ENCODE data around the gene IGFBP7. TPM values are rescaled to one million over a fixed set of nuclear protein-coding genes. Genes with fewer than 3 reads are reported as not detected.

Gene IGFBP7
- total and polyA plus RNA-seq, 4 donors = 67.9 to 351 (median 127) TPM

- H3K36me3 ChIP-seq (ENCODE audit: control insufficient read depth, insufficient read depth, low read length) = no peaks in the 10 kb centered on the region
- 69% methylated on average over 5 of the region's 6 CpGs for WGBS (ENCODE audit: insufficient coverage)
- no peak overlapping the region for H3K27ac ChIP-seq (ENCODE audit: low read depth, low read length)
Observed at GRCh38 chr4:57040510-57040909, 69.7 kb downstream of the IGFBP7 start.

DNA sequence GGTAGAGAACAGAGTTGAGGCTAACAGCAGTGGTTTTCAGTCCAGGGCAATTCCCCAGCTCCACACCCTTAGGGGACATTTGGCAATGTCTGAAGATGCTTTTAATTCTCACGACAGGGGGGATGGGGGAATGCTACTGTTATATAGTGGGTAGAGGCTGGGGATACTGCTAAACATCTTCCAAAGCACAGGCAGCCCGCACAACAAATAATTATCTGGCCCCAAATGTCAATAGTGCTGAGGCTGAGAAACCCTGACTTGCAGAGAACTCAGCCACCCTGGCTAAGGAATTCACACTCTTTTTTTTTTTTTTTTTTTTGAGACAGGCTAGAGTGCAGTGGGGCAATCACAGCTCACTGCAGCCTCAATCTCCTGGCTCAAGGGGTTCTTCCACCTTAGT is 70.8 kb downstream of the IGFBP7 start:
- DNase-seq (ENCODE audit: low read depth in 4 of 6, low spot score in 6 of 6) = no peak
- peaks cover 2% of the 10 kb centered on the region for H3K27me3 ChIP-seq (ENCODE audit: control insufficient read depth, insufficient read depth, low read length)
- WGBS (ENCODE audit: insufficient coverage) = no CpG with 5 or more reads among the region's 2 CpGs
- no peaks in the 10 kb centered on the region for H3K36me3 ChIP-seq (ENCODE audit: control insufficient read depth, insufficient read depth, low read length)
- no peak overlapping the region for H3K4me3 ChIP-seq (ENCODE audit: low read depth, low read length)
- no peaks in the 10 kb centered on the region for H3K9me3 ChIP-seq (ENCODE audit: control insufficient read depth, insufficient read depth, low read length)
- H3K4me1 ChIP-seq (ENCODE audit: control insufficient read depth, insufficient read depth, low read length) = peaks cover 21% of the 10 kb centered on the region
- no peak overlapping the region for H3K27ac ChIP-seq (ENCODE audit: low read depth, low read length)

More at GRCh38 chr4:57040510-57040909, 69.7 kb downstream of the IGFBP7 start:
- peak in 1 of 6 donors; percentile 23 for DNase-seq (ENCODE audit: low read depth in 4 of 6, low spot score in 6 of 6)
- H3K4me1 ChIP-seq (ENCODE audit: control insufficient read depth, insufficient read depth, low read length) = peaks cover 21% of the 10 kb centered on the region
- no peaks in the 10 kb centered on the region for H3K9me3 ChIP-seq (ENCODE audit: control insufficient read depth, insufficient read depth, low read length)
- peaks cover 2% of the 10 kb centered on the region for H3K27me3 ChIP-seq (ENCODE audit: control insufficient read depth, insufficient read depth, low read length)
- H3K4me3 ChIP-seq (ENCODE audit: low read depth, low read length) = no peak overlapping the region

DNA sequence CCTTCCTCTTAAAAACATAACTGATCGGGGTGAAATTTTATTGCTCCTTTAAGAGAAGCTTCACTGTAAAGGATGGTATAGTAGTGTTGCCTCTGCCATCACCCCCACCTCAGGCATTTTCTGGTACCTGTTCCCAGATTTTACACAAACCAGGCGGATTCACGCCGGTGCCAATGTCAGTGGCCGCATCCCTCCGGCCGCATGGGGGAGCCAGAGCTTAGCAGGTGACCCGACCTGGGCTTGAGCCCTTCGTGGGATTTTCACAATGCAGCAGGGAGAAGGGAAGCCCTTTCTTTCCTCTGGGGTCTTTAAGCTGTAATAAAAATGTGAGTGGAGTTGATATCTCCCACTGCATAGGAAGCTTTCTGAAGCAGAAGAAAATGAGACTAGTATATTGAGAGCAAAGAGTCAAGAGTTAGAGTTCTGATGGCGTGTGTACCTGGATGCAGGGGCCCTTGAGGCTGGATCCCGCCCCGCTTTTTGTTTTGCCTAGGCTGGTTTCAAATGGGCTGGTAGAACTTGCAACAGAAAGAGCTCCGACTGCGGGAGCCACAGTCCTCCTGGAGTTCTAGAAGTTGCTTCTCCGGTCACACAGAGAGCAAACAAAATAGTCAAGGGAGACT is 72.1 kb downstream of the IGFBP7 start:
- no peak overlapping the region for H3K4me3 ChIP-seq (ENCODE audit: low read depth, low read length)

DNA sequence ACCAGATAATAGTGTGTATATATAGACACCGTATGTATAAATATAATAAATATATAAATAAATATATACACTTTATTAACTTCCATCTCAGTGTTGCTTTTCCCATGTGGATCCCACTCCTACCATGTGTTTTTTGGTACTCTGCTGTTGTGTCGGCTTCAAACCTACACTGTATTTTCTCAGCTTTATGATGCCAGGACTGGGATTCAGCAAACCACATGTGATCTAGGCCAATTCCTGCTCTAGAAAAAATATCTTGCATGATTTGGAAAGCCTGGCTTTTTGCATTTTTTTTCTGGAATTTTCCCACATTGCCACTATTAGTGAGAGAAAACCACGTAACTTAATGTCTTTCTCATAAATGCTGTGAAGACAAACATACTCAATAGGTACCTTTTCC is 75.7 kb downstream of the IGFBP7 start:
- H3K27ac ChIP-seq (ENCODE audit: low read depth, low read length) = no peak overlapping the region
- peaks cover 2% of the 10 kb centered on the region for H3K27me3 ChIP-seq (ENCODE audit: control insufficient read depth, insufficient read depth, low read length)
- WGBS (ENCODE audit: insufficient coverage) = 80% methylated on average over 1 of the region's 3 CpGs
- H3K4me3 ChIP-seq (ENCODE audit: low read depth, low read length) = no peak overlapping the region
- no peaks in the 10 kb centered on the region for H3K9me3 ChIP-seq (ENCODE audit: control insufficient read depth, insufficient read depth, low read length)
- peak in 1 of 6 donors; percentile 40 for DNase-seq (ENCODE audit: low read depth in 4 of 6, low spot score in 6 of 6)
- peaks cover 6% of the 10 kb centered on the region for H3K4me1 ChIP-seq (ENCODE audit: control insufficient read depth, insufficient read depth, low read length)
- H3K36me3 ChIP-seq (ENCODE audit: control insufficient read depth, insufficient read depth, low read length) = no peaks in the 10 kb centered on the region

More for the DNA sequence above, 72.1 kb downstream of the IGFBP7 start:
- Histone ChIP-seq H3K27ac (ENCODE audit: low read depth, low read length) (no peak overlapping the region), H3K27me3 (ENCODE audit: control insufficient read depth, insufficient read depth, low read length) (peaks cover 2% of the 10 kb centered on the region), H3K4me1 (ENCODE audit: control insufficient read depth, insufficient read depth, low read length) (peaks cover 20% of the 10 kb centered on the region), H3K9me3 (ENCODE audit: control insufficient read depth, insufficient read depth, low read length) (no peaks in the 10 kb centered on the region), H3K36me3 (ENCODE audit: control insufficient read depth, insufficient read depth, low read length) (no peaks in the 10 kb centered on the region)
- peak in 4 of 6 donors; percentile 32 to 84 (median 54) for DNase-seq (ENCODE audit: low read depth in 4 of 6, low spot score in 6 of 6)
- 26% methylated on average over 11 of the region's 15 CpGs for WGBS (ENCODE audit: insufficient coverage)

- 97% methylated on average over 3 of the region's 4 CpGs for WGBS (ENCODE audit: insufficient coverage)
- no peak for DNase-seq (ENCODE audit: low read depth in 4 of 6, low spot score in 6 of 6)
- H3K9me3 ChIP-seq (ENCODE audit: control insufficient read depth, insufficient read depth, low read length) = no peaks in the 10 kb centered on the region
- H3K27me3 ChIP-seq (ENCODE audit: control insufficient read depth, insufficient read depth, low read length) = no peaks in the 10 kb centered on the region
- H3K36me3 ChIP-seq (ENCODE audit: control insufficient read depth, insufficient read depth, low read length) = peaks cover 33% of the 10 kb centered on the region
- H3K27ac ChIP-seq (ENCODE audit: low read depth, low read length) = no peak overlapping the region
- H3K4me3 ChIP-seq (ENCODE audit: low read depth, low read length) = no peak overlapping the region
- no peaks in the 10 kb centered on the region for H3K4me1 ChIP-seq (ENCODE audit: control insufficient read depth, insufficient read depth, low read length)
Observed at GRCh38 chr4:57023104-57023503, 87.1 kb downstream of the IGFBP7 start.

- no peaks in the 10 kb centered on the region for H3K9me3 ChIP-seq (ENCODE audit: control insufficient read depth, insufficient read depth, low read length)
- no peak overlapping the region for H3K27ac ChIP-seq (ENCODE audit: low read depth, low read length)
- no peak for DNase-seq (ENCODE audit: low read depth in 4 of 6, low spot score in 6 of 6)
- no peaks in the 10 kb centered on the region for H3K4me1 ChIP-seq (ENCODE audit: control insufficient read depth, insufficient read depth, low read length)
- no CpG with 5 or more reads among the region's 5 CpGs for WGBS (ENCODE audit: insufficient coverage)
- H3K4me3 ChIP-seq (ENCODE audit: low read depth, low read length) = no peak overlapping the region
- peaks cover 22% of the 10 kb centered on the region for H3K36me3 ChIP-seq (ENCODE audit: control insufficient read depth, insufficient read depth, low read length)
- H3K27me3 ChIP-seq (ENCODE audit: control insufficient read depth, insufficient read depth, low read length) = no peaks in the 10 kb centered on the region
Observed at GRCh38 chr4:57020467-57021101, 89.6 kb downstream of the IGFBP7 start.

DNA sequence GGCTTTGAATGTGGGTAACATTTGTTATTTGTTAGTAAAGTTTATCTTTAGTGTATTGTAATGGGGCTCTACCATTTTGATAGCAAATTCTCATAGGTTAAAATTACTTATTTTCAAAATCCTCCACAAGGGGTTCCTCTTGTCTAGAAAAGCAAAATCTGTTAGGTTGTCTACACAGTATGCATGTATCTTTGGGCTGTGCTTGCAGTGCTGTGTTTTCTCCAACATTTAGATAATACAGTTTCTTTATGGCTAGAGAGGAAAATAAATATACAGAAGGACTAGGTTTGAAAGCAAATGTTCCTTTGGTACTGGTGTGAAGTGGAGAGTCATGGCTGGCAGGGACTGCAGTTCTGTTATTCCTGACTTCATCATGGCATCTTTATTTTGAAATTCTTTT is 91.2 kb downstream of the IGFBP7 start:
- no peaks in the 10 kb centered on the region for H3K9me3 ChIP-seq (ENCODE audit: control insufficient read depth, insufficient read depth, low read length)
- DNase-seq (ENCODE audit: low read depth in 4 of 6, low spot score in 6 of 6) = peak in 2 of 6 donors; percentile 25 to 44
- no peak overlapping the region for H3K4me3 ChIP-seq (ENCODE audit: low read depth, low read length)
- no peaks in the 10 kb centered on the region for H3K4me1 ChIP-seq (ENCODE audit: control insufficient read depth, insufficient read depth, low read length)
- H3K27me3 ChIP-seq (ENCODE audit: control insufficient read depth, insufficient read depth, low read length) = no peaks in the 10 kb centered on the region
- no peak overlapping the region for H3K27ac ChIP-seq (ENCODE audit: low read depth, low read length)
- H3K36me3 ChIP-seq (ENCODE audit: control insufficient read depth, insufficient read depth, low read length) = peaks cover 20% of the 10 kb centered on the region

GRCh38 chr4:57013543-57014120 is 96.6 kb downstream of the IGFBP7 start:
- no peaks in the 10 kb centered on the region for H3K4me1 ChIP-seq (ENCODE audit: control insufficient read depth, insufficient read depth, low read length)
- 100% methylated on average over 1 of the region's 4 CpGs for WGBS (ENCODE audit: insufficient coverage)
- peaks cover 34% of the 10 kb centered on the region for H3K36me3 ChIP-seq (ENCODE audit: control insufficient read depth, insufficient read depth, low read length)

GRCh38 chr4:56999751-57000150 is 110.4 kb downstream of the IGFBP7 start:
- DNase-seq (ENCODE audit: low read depth in 4 of 6, low spot score in 6 of 6) = no peak
- Histone ChIP-seq H3K36me3 (ENCODE audit: control insufficient read depth, insufficient read depth, low read length) (peaks cover 41% of the 10 kb centered on the region), H3K27ac (ENCODE audit: low read depth, low read length) (no peak overlapping the region), H3K9me3 (ENCODE audit: control insufficient read depth, insufficient read depth, low read length) (no peaks in the 10 kb centered on the region), H3K27me3 (ENCODE audit: control insufficient read depth, insufficient read depth, low read length) (no peaks in the 10 kb centered on the region), H3K4me3 (ENCODE audit: low read depth, low read length) (no peak overlapping the region), H3K4me1 (ENCODE audit: control insufficient read depth, insufficient read depth, low read length) (no peaks in the 10 kb centered on the region)
- WGBS (ENCODE audit: insufficient coverage) = 100% methylated on average over 1 of the region's 1 CpG

More at GRCh38 chr4:57013543-57014120, 96.6 kb downstream of the IGFBP7 start:
- Histone ChIP-seq H3K4me3 (ENCODE audit: low read depth, low read length) (no peak overlapping the region), H3K9me3 (ENCODE audit: control insufficient read depth, insufficient read depth, low read length) (no peaks in the 10 kb centered on the region), H3K27ac (ENCODE audit: low read depth, low read length) (no peak overlapping the region), H3K27me3 (ENCODE audit: control insufficient read depth, insufficient read depth, low read length) (no peaks in the 10 kb centered on the region)
- DNase-seq (ENCODE audit: low read depth in 4 of 6, low spot score in 6 of 6) = no peak

DNA sequence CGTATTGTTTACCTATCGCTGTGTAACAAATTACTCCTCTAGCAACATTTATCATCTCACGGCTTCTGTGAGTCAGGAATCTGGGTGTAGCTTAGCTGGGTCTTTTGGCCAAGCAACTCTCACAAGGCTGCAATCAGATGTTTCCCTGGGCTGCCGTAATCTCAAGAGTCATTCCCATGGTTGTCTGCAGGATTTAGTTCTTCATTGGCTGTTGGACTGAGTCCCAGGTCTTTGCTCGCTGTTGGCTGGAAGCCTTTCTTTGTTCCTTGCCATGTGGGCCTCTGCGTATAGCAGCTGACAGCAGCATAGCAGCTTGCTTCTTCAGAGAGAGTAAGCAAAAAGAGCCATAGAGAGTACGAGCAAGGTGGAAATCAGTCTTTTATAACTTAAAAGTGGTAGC is 114.7 kb downstream of the IGFBP7 start:
- no peaks in the 10 kb centered on the region for H3K9me3 ChIP-seq (ENCODE audit: control insufficient read depth, insufficient read depth, low read length)
- no peaks in the 10 kb centered on the region for H3K4me1 ChIP-seq (ENCODE audit: control insufficient read depth, insufficient read depth, low read length)
- H3K4me3 ChIP-seq (ENCODE audit: low read depth, low read length) = no peak overlapping the region
- peaks cover 34% of the 10 kb centered on the region for H3K36me3 ChIP-seq (ENCODE audit: control insufficient read depth, insufficient read depth, low read length)
- WGBS (ENCODE audit: insufficient coverage) = 52% methylated on average over 2 of the region's 7 CpGs
- H3K27me3 ChIP-seq (ENCODE audit: control insufficient read depth, insufficient read depth, low read length) = no peaks in the 10 kb centered on the region
- H3K27ac ChIP-seq (ENCODE audit: low read depth, low read length) = peak overlapping the region; percentile 36
- DNase-seq (ENCODE audit: low read depth in 4 of 6, low spot score in 6 of 6) = peak; percentile 58 to 97 (median 84)

All from spinal cord (tissue), 10 donors.